GM20000 (cell line): ENCODE data around the gene PSMA1.
"Not testable (repeated sequence)": the region's sequence is repeated elsewhere in the genome, so short reads cannot be mapped to it uniquely, and the experiment has no call there.

Experiments
- DNase-seq: peaks from one replicate; pipeline ENCODE4 v3.0.0; 2012; ENCODE audit warnings: low spot score
- TF ChIP-seq, protein P1 (sequence below): IDR thresholded peaks from 2 replicates; pipeline ENCODE4 v1.5.1; 2012; ENCODE audit warnings: mild to moderate bottlenecking, control low read depth; ENCODE audit errors: extremely low read depth, missing control alignments

PSMA1 gene

DNA sequence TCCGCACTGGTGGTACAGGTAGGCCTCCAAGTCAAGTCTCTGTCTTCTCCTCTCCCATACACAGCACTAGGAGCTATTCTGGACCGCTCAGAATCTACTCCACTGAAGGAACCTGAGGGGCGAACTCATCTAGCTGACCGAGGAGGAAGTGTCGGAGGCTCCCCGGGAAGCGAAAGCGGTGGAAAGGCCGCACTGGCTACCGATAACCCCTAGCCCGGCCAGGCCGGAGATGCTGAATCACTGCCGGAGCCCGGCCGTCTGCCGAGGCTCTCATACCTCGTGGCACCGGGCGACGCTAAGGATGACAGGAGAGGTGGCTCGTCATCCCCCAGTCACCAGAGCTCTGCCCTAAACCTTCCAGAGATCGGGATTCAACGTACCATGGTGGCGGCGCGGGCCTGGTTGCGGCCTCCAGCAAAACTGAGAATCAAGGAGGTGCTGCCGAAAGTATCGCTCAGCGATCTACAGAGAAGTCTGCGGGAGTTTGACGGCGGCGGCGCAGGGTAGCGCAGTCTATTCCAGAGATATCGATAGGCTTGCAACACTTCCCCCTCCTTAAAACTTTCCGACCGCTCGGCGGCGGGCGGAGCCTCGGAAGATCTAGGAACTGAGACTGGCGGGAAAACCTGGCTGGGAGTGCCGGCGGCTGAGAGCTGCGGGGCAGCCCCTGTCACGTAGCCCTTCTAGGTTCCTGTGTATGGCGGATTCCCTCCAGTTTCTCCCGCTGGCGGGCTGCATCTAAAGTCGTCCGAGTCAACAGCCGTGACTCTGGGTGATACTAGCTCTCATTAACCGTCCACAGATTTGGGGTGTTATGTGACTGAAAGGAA lies at the start of gene PSMA1:
PSMA1 (minus strand) TSS at position 470 of the 830 bp plus-strand sequence; CDS start at position 383, 87 bp downstream.
- TF ChIP-seq, protein P1, sequence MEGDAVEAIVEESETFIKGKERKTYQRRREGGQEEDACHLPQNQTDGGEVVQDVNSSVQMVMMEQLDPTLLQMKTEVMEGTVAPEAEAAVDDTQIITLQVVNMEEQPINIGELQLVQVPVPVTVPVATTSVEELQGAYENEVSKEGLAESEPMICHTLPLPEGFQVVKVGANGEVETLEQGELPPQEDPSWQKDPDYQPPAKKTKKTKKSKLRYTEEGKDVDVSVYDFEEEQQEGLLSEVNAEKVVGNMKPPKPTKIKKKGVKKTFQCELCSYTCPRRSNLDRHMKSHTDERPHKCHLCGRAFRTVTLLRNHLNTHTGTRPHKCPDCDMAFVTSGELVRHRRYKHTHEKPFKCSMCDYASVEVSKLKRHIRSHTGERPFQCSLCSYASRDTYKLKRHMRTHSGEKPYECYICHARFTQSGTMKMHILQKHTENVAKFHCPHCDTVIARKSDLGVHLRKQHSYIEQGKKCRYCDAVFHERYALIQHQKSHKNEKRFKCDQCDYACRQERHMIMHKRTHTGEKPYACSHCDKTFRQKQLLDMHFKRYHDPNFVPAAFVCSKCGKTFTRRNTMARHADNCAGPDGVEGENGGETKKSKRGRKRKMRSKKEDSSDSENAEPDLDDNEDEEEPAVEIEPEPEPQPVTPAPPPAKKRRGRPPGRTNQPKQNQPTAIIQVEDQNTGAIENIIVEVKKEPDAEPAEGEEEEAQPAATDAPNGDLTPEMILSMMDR, result no peak
- DNase-seq, result peak; percentile 84

DNA sequence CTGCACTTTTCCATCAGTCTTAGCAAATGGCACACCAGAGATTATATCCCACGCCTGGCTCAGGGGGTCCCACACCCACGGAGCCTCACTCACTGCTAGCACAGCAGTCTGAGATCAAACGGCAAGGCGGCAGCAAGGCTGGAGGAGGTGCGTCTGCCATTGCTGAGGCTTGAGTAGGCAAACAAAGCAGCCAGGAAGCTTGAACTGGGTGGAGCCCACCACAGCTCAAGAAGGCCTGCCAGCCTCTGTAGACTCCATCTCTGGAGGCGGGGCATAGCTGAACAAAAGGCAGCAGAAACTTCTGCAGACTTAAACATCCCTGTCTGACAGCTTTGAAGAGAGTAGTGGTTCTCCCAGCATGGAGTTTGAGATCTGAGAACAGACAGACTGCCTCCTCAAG lies 49.3 kb upstream of the PSMA1 start:
- DNase-seq, result not testable (repeated sequence)

- TF ChIP-seq, protein P1, result no peak
- DNase-seq, result no peak
Observed at GRCh38 chr11:14567064-14567651, 47.0 kb upstream of the PSMA1 start.

DNA sequence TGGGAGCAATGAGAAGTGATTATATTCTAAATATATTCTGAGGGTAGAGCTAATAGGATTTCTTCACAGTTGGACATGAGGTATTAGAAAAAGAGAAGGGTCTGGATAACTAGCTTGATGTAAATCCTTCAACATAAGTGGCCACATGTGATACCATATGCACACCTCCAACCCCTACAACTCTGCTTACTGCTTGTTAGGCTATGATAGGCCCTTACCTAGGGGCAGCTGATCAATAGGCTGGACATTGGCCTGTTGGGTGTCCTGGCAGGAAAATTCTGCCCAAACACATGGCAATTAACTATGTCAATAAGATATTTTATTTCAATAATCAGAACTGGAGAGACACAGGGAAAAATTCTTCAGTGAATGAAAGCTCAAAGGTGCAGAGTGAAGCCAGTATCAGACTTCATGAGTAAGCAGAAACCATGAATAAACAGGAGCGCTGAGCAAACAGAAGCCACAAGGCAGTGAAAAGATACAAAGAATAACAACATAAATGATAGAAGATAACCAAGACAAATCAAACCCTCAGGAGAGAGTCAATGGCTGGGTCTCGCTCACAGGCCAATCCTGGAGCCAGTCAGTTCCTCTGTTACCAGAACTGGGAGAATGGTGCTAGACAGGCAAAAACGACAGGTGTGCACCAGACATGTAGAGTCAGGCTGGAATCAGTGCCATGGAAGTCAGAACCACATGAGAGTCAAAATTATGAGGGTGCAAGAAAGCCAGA lies 46.3 kb upstream of the PSMA1 start:
- TF ChIP-seq, protein P1, result no peak
- DNase-seq, result no peak

- TF ChIP-seq, protein P1, result no peak
- no peak for DNase-seq
Observed at GRCh38 chr11:14565845-14566244, 45.7 kb upstream of the PSMA1 start.

GRCh38 chr11:14555818-14556217 lies 35.6 kb upstream of the PSMA1 start:
- DNase-seq, result no peak
- TF ChIP-seq, protein P1, result no peak

- TF ChIP-seq, protein P1, result no peak
- no peak for DNase-seq
Observed at GRCh38 chr11:14554959-14555358, 34.8 kb upstream of the PSMA1 start.
